Stimulated activated CD8-positive, alpha-beta memory T cell treated with anti-CD3 and anti-CD28 coated beads, Interleukin-2, amount 100 ng/mL, for 48 hours (primary cell): ENCODE measurements around the gene SLC25A23.
"Not testable (repeated sequence)": the region's sequence is repeated elsewhere in the genome, so short reads cannot be mapped to it uniquely, and the experiment has no call there.

ENCODE experiments used
- DNase-seq, 2 donors: peaks; one replicate each; pipeline ENCODE4 v3.0.0-alpha.2; 2020; ENCODE audit warnings: low read depth in 2 of 2

The SLC25A23 gene

DNA sequence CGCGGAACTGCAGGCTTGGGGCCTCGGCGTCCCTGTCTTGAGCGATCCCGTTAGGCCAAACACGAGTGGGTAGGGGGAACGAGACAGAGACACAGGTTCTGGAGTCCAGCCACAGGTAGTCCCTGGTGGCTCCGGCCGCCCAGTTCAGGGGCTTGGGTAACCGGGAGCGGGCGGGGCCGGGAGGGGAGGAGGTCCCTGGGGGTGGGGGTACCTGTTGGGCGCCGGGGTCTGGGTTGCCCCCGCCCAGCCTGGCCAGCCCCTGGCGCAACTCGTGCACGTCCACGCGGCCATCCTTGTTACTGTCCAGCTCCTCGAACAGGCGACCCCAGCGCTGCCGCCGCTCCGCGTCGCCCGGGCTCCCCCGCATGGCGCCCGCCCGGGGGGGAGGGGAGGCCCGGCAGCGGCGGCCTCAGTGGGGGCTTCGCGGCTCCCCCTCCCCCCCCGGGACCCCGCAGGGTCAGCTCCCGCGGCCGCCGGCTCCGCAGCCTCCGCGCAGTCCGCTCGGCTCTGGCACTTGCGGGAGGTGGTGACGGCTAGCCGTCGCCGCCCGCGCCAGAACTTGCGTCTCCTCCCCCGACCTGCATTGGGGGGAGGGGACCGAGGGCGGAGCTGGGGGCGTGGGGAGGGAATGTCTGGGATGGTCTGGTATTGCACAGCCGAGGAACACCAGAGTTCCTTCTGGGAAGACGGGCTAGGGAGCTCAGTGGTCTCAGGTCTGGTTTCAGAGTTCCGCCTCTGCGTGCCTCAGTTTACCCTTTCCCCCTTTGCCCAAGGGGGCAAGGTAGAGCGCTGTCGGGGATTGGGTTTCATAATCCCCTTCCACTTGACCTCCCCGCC is at the start of gene SLC25A23:
SLC25A23 (minus strand) TSS at position 531 of the 837 bp plus-strand sequence; CDS start at position 367, 164 bp downstream.
- peak in 1 of 2 donors; percentile 46 for DNase-seq

DNA sequence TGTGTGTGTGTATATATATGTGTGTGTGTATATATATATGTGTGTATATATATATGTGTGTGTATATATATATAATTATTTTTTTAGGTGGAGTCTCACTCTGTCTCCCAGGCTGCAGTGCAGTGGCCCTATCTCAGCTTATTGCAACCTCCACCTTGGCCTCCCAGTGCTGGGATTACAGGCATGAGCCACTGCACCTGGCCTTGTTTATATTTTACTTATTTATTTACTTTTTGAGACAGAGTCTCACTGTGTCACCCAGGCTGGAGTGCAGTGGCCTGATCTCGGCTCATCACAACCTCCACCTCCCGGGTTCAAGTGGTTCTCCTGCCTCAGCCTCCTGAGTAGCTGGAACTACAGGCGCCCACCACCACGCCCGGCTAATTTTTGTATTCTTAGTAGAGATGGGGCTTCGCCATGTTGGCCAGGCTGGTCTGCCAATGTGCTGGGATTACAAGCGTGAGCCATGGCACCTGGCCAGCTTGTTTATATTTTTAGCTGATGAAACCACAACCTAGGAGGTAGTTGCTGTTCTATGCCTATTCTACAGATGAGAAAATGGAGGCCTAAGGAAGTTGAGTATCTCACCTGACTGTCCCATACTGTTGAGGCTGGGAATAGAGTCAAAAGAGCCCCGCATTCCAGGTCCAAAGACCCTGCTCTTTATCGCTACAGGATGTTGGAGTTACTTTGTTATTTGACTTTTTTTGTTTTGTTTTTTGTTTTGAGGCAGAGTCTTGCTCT is 48.6 kb upstream of the SLC25A23 start:
- not testable (repeated sequence) for DNase-seq

DNA sequence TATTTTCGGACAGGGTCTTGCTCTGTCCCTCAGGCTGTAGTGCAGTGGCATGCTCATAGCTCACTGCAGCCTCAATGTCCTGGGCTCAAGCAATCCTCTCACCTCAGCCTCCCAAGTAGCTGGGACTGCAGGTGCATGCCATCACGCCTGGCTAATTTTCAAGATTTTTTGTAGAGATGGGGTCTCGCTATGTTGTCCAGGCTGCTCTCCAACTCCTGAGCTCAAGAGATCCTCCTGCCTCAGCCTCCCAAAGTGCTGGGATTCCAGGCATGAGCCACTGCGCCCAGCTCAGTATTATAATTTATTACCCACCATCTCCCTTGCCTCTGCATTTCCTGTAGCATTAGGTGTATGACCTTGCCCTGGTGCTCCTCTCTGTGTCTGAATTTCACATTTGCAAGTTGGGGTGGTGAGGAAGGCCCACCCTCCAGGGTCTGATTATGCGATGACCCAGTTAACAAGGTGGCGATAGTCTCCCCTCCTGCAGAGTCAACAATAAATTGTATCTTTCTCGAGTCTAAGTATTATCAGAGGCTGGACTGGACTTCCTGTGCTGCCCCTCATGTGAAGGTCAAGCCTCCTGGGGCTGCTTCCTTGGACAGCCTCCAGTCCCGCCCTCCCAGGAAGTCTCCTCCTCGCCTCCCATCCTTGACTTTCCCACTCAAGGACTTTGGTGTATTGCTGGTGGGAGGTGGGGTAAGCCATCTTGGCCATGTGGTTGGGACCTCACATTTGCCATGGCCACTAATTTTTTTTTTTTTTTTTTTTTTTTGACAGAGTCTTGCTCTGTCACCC is 44.0 kb upstream of the SLC25A23 start:
- DNase-seq: no peak

DNA sequence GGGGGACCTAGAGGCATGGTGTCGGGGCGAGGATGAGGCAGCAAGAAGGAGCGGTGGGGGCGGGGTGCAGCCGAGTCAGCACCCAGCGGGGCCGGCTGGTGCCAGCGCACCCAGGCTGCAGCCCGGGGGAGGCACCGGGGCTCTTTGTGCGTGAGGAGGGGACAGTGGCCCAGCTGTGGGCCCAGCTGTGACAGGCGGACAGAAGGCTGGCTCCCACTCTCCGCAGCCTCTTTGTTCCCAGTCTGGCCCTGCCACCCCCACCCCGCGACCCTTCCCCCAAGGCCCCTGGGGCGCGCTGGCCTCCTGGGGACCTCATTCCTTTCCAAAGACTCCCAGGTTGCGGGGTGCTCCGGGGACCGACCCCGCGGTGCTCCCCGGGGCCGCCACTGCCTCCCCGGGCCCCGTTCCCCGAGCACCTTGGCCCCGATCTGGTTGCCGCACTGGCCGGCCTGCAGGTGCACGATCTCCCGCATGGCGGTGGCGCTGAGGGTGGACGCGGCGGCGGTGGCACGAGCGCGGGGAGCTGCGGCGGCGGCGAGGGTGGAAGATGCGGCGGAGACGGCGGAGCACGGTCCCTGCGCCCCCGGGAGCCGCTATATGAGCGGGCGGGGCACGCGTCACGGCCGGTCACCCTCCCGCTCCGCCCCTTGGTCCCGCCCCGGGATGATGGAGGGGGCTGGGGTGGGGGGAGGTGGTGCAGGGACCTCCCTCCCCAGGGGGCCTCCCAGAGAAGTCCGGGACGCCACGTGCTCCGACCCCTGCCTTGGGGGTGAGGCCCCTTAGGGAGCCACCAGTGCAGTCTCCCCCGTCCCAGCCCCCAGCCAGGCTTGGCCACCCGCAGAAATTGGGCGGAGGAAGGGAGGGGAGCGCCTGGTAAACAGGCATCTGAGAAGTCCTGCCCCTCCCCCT is 42.4 kb upstream of the SLC25A23 start, which contains the start of gene TUBB4A:
TUBB4A (minus strand) TSS at position 570 of the 909 bp plus-strand sequence; CDS start at position 473, 97 bp downstream.
- DNase-seq: peak in 1 of 2 donors; percentile 34

DNA sequence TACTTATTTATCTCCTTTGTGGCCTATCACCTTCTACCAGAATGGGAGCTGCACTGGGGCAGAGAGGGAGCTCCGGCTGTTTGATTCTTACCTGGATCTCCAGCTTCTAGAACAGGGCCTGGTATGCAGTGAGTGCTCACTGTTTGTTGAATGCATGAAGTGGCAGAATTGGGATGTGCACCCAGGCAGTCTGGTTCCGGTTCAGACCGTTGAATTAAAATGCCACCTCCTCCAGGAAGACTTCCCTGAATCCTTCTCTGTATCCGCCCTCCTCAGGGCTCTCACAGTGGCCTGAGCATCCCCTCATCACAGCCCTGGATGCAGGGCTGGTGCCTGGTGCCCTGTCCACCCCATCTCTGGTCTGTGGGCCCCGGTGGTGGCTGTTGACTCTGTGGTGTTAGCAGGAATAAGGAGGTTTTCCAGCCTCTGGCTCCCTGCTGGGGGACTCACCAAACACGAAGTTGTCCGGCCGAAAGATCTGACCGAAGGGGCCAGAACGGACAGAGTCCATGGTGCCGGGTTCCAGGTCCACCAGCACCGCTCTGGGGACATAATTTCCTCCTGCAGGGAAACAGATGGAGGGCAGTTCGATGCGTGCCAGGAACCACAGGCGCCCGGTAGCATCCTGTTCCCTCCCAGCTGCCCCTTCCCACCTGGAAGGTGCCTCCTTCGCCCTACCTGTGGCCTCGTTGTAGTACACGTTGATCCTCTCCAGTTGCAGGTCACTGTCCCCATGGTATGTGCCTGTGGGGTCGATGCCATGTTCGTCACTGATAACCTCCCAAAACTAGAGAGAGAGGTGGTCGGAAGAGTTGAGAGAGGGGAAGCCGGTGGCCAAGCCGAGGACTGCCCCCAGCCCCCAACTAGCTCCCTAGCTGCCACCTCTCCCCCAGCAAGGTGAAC is 41.5 kb upstream of the SLC25A23 start:
- DNase-seq: no peak

DNA sequence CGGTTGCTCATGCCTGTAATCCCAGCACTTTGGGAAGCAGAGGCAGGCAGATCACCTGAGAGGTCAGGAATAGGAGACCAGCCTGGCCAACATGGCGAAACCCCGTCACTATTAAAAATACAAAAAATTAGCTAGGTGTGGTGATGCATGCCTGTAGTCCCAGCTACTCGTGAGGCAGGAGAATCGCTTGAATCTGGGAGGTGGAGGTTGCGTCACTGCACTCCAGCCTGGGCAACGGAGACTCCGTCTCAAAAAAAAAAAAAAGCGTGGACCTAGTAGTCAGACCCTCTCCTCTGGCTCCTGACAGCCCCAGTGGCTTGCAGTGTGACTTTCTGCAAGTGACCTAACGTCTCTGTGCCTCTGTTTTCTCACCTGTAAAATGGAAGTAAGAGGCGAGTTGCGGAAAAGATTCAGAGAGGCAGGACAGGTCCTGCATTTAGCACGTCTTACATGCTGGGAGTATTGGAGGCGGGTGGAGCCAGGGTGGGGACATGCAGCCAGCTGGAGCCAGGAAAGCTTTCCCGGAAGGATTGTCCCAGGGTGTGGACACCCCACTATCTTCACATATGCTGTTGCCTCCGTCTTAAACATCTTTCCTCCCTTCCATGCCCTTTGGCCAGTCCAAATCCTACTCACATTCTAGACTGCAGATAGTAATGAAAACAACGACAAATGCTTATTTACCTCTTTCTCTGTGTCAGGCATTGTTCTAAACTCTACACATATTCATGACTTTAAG is 39.6 kb upstream of the SLC25A23 start:
- DNase-seq: no peak

DNA sequence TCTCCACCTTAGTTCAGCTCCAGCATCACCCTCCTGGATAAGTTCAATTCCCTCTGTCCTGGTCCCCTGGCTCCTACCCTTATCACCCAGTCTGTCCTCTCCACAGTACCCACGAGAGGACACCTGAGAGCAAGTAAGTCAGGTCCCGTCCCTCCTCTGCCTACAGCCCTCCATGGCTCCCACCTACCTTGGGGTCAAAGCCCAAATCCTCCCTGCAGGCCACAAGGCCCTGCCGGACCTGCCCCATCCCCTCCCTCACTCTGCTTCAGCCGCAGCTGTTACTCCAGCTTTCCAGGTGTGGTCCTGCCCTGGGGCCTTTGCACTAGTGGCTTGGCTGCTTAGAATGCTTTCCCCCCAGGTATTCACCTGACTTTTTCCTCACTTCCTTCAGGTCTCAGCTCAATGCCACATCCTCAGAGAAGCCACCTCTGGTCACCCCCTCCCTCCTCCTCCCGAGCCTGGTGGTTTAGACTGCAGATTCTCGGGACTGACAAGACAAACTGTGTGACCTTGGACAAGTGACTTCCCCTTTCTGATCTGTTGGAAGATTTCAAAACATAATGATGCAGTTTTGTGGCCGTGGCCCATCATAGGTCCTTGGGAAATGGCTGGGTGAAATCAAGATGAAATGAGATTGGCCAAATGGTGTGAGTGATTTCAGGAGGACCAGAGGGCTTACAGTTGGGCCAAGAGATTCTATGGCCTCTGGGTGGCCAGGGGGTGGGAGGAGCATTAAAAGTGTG is 38.9 kb upstream of the SLC25A23 start:
- DNase-seq: no peak

DNA sequence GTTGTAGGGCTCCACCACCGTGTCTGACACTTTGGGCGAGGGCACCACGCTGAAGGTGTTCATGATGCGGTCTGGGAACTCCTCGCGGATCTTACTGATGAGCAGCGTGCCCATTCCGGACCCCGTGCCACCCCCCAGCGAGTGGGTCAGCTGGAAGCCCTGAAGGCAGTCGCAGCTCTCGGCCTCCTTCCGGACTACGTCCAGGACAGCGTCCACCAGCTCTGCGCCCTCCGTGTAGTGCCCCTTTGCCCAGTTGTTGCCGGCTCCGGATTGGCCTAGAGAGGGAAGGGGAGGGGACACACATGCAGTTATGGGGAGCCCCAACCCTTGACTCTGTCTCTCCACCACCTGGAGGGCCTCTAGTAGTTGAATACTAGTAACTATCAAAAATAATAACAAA is 36.4 kb upstream of the SLC25A23 start:
- no peak for DNase-seq

DNA sequence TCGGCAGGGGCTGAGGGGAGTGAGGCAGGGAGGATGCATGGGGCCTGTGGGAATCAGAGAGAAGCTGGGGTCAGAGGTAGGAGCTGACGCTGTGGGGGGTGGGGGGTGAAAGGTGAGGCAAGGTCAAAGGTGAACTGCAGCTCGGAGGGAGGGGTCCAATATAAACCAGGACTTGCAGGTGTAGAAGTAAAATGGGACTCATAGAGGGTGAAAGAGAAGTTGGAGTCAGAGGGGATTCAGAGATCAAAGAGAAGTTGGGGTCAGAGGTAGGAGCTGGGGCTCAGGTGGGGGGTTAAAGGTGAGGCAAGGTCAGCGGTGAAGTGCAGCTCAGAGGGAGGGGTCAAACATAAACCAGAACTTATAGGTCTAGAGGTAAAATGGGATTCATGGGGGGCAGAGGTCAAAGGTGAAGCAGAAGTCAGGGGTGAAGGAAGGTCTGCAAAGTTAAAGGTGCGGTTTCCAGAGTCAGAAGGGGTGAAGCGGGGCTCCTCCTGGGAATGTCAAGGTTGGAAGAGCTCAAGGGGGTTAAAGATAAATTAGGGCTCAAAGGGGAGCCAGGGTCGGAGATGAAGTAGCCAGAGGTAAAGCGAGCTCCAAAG is 34.9 kb upstream of the SLC25A23 start:
- DNase-seq: no peak

DNA sequence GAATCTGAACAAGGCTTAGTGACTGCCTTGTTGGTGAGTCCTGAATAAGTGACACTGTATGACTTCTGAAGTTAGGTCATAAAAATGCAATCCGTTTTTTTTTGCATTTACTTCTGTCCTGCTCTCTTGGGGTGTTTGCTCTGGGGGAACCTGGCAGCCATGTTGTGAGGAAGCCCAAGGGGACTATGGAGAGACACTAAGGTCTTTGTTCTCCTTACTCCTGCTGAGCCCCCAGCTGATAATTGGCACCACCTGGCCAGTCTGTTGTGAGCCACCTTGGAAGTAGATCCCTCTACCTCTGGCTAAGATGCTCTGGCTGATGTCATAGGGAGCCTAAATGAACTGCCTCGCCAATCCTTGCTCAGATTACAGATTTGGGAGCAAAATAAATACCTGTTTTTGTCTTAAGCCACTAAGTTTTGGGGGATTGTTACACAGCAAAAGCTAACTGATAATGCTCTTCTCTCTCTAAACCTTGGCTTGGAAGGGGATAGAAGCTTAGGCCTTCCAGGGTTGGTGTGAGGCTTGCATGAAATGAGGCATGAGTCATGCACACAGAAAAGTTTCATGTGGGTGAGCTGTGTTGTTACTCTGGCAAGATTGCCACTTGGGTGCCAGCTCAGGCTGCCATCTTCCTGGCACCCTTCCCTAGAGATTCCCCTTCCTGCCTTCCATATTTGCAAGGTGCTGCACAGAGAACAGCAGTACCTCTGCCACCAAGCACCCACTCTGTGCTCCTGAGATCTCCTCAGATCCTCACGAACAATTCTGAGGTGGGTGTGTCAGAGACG is 32.4 kb upstream of the SLC25A23 start:
- no peak for DNase-seq

DNA sequence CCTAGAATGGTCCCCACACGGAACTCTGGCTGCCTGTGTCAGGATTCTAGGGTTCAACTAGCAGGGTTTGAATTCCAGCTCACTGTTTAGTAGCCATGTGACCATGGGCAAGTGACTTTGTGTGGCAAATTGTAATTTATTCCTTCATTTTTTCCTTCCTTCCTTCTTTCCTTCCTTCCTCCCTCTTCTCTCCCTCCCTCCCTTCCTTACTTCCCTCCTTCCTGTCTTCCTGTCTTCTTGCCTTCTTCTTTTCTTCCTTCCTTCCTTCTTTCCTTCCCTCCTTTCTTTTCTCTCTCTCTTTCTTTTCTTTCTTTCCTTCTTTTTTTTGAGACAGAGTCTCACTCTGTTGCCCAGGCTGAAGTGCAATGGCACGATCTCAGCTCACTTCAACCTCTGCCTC is 30.5 kb upstream of the SLC25A23 start:
- DNase-seq: no peak

DNA sequence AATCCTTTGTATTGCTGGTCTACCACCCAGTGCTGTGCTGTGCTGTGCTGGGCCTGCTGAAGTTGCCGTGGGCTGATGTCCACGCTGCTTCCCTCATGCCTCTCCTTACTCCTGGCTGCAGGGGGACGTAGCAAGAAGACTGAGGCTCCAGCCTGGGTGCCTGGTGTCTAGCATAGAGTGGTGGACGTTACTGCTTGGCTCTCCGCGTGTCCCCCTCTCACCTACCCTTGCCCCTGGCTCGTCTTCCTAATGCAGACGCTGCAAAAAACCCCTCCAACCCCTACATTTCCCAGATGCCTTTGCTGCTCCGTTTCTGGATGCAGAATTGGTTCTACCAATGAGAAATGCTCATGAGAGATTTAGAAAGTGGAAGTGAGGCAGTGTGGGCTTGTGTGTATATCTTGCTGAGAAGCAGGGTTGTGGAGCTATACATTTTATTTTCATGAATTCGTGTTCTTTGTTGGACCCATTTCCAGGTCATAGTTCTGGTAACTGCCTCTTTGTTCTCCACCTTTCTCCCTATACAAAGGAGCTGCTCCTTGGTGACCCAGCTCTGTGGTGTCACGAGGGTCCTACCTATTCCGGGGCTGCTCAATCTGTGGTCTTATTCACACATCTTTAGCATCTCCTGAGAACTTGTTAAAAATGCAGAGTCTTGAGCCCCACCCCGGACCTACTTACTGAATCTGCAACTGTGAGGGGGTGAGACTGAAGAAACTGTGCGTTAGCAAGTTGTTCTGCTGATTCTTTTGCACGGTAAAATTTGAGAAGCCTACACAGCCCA is 29.9 kb upstream of the SLC25A23 start:
- DNase-seq: no peak

DNA sequence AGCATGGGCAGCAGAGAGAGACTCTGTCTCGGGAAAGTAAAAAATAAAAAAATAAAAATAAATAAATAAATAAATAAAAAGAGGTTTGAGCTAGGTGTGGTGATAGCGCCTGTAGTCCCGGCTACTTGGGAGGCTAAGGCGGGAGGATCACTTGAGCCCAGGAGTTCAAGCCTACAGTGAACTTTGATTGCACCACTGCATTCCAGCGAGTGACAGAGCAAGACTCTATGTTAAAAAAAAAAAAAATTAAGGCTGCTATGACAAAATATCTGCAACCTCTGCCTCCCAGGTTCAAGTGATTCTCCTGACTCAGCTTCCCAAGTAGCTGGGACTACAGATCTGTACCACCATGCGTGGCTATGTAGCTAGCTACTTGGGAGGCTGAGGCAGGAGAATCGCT is 25.2 kb upstream of the SLC25A23 start:
- DNase-seq: no peak

DNA sequence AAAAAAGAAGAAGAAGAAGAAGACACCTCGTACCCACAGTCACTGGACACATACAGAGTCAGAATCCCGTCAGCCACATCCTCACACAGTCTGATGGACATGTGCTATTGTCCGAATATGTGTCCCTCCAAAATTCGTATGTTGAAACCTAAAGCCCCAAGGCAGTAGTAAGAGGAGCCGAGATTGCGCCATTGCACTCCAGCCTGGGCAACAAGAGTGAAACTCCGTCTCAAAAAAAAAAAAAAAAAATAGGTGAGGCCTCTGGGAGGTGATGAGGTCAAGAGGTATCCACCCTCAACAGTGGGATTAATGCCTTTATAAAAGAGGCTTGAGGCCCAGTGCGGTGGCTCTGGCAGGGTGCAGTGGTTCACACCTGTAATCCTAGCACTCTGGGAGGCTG is 24.6 kb upstream of the SLC25A23 start:
- DNase-seq: no peak

DNA sequence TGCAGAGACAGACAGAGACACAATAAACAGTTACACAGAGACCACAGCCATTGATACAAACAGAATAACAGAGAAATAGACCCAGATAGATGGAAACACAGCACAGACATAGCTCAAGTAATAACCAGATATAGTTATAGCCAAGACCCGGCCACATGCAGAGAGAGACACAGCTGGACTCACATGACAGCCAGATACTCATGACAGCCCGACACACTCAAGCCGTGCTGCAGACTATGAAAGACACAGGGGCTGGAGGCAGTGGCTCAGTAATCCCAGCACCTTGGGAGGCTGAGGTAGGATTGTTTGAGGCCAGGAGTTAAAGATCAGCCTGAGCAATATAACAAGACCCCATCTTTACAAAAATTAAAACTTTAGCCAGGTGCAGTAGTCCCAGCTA is 23.6 kb upstream of the SLC25A23 start:
- DNase-seq: no peak

DNA sequence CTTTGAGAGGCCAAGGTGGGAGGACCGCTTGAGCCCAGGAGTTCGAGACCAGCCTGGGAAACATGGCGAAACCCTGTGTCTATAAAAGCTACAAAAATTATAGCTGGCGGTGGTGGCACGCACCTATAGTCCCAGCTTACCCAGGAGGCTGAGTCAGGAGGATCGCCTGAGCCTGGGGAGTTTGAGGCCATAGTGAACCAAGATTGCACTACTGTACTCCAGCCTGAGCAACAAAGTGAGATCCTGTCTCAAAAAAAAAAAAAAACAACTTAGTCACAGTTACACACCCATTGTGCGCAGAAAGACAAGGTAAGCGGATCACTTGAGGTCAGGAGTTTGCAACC is 22.7 kb upstream of the SLC25A23 start:
- DNase-seq: no peak
